Stomach (tissue), 4 donors: ENCODE data around the gene FIGN.

ENCODE experiments used
- POLR2A ChIP-seq, 4 donors: fragments of 450-650 bp; IDR thresholded peaks; one replicate each; pipeline ENCODE4 v1.6.1; 2016; ENCODE audit warnings: antibody characterized with exemption in 4 of 4, control low read depth in 2 of 4, mild to moderate bottlenecking in 1 of 4, moderate library complexity in 1 of 4
- POLR2AphosphoS5 ChIP-seq, 3 donors: sonication (generic); formaldehyde crosslinking; IDR thresholded peaks; one replicate each; pipeline ENCODE4 v1.6.1; 2016; ENCODE audit warnings: antibody characterized with exemption in 3 of 3

DNA sequence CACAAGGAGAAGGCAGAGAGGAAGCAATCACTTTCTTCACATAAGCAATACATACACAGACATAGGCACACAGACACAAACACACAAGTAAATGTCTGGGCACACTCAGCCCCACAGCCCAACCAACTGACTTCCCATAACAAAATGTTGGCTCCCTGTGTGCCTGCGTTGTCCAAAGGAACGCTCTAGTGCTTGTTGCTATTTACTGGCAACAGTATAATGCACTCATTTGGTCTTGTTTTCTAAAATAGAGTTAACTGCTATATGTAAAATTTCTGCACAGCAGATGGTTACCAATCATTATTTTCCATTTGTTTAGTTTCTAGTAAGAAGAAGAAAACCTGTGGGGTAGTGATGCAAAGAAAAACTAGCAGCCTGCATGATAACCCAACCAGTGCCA, 16.5 kb downstream of the FIGN start:
- TF ChIP-seq POLR2AphosphoS5 (IDR thresholded peaks at IDR 0.05) (no peak), POLR2A (IDR thresholded peaks at IDR 0.05) (no peak)
